ENCODE results near the gene ZBTB40. TPM values are rescaled to one million over a fixed set of nuclear protein-coding genes. Genes with fewer than 3 reads are reported as not detected.

The ZBTB40 gene
- total and polyA plus RNA-seq, 2 of the 13 experiments (the other 11 are each of a cell fraction or from before 2014, with no cell fraction given) = 8.8 to 16.5 TPM

DNA sequence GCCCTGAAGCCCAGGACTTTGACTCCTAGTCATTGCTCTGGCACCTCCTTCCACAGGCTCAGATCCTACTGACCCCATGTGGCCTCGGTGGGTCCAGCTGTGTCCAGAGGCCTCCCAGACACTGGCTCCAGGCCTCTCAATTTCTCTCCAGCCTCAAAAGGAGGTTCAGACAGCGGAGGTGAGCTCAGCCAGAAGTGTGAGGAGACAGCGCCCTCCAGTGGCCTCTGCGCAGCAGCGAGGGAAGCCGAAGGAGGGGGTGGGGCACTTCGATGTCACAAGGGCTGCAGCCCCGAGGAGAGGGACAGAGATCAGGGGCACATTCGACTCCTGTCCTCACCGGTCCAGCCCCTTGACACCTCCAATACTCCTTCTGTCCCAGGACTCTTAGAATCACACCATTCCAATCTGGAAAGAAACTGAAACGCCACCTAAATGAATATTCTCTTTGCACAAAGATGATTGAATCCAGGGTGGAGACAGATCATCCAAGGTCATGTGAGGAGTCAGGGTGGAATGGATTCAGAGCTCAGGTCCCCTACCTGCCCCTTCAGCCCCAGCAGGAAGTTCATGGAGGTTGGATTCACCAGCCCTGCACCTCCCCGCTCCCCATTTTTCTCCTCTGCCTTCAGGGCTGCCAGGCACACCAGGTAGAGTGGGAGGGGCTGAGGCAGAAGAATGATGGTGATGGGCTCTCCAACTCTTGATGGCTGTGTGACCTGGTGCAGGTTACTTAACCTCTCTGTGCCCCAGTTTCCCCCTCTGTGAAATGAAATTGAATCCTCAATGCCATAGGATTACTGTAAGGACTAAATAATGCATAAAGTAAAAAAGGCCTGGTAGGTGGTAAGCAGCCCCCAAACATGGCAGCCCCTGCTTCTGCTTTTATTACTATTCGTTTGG is 34.8 kb upstream of the ZBTB40 start (continued):
- TF ChIP-seq HDAC2 (CRISPR knock-in tag; IDR thresholded peaks at IDR 0.05) (no peak; the same call in 1 of the 2 replicates), ZSCAN25 (CRISPR knock-in tag; IDR thresholded peaks at IDR 0.05) (no peak), ZFX (CRISPR knock-in tag; IDR thresholded peaks at IDR 0.05; ENCODE audit: low read depth) (peak; percentile 45; the same call in 1 of the 2 replicates), SNRNP70 (IDR thresholded peaks at IDR 0.05; ENCODE audit: low read depth, low read length) (no peak), YY1 (IDR thresholded peaks at IDR 0.05; ENCODE audit: insufficient read depth, insufficient replicate concordance, low read depth, low read length) (peak; percentile 30), PHF8 (CRISPR knock-in tag; IDR thresholded peaks at IDR 0.05) (0 out of 2 replicates have a peak, but pooled peaks have one; percentile 28), ZFAT (CRISPR knock-in tag; conservative IDR thresholded peaks at IDR 0.05) (no peak), KDM4B (CRISPR knock-in tag; IDR thresholded peaks at IDR 0.05) (peak; percentile 81), SP140L (CRISPR knock-in tag; IDR thresholded peaks at IDR 0.05; ENCODE audit: borderline replicate concordance) (no peak; the same call in 1 of the 2 replicates), SUZ12 (IDR thresholded peaks at IDR 0.05; ENCODE audit: low read depth, low read length) (no peak)
- TF ChIP-seq, protein P1, sequence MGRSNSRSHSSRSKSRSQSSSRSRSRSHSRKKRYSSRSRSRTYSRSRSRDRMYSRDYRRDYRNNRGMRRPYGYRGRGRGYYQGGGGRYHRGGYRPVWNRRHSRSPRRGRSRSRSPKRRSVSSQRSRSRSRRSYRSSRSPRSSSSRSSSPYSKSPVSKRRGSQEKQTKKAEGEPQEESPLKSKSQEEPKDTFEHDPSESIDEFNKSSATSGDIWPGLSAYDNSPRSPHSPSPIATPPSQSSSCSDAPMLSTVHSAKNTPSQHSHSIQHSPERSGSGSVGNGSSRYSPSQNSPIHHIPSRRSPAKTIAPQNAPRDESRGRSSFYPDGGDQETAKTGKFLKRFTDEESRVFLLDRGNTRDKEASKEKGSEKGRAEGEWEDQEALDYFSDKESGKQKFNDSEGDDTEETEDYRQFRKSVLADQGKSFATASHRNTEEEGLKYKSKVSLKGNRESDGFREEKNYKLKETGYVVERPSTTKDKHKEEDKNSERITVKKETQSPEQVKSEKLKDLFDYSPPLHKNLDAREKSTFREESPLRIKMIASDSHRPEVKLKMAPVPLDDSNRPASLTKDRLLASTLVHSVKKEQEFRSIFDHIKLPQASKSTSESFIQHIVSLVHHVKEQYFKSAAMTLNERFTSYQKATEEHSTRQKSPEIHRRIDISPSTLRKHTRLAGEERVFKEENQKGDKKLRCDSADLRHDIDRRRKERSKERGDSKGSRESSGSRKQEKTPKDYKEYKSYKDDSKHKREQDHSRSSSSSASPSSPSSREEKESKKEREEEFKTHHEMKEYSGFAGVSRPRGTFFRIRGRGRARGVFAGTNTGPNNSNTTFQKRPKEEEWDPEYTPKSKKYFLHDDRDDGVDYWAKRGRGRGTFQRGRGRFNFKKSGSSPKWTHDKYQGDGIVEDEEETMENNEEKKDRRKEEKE (IDR thresholded peaks at IDR 0.05) = no peak
- TF ChIP-seq, protein P2, sequence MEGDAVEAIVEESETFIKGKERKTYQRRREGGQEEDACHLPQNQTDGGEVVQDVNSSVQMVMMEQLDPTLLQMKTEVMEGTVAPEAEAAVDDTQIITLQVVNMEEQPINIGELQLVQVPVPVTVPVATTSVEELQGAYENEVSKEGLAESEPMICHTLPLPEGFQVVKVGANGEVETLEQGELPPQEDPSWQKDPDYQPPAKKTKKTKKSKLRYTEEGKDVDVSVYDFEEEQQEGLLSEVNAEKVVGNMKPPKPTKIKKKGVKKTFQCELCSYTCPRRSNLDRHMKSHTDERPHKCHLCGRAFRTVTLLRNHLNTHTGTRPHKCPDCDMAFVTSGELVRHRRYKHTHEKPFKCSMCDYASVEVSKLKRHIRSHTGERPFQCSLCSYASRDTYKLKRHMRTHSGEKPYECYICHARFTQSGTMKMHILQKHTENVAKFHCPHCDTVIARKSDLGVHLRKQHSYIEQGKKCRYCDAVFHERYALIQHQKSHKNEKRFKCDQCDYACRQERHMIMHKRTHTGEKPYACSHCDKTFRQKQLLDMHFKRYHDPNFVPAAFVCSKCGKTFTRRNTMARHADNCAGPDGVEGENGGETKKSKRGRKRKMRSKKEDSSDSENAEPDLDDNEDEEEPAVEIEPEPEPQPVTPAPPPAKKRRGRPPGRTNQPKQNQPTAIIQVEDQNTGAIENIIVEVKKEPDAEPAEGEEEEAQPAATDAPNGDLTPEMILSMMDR (CRISPR knock-in tag; IDR thresholded peaks at IDR 0.05) = peak; percentile 98
- TF ChIP-seq, protein P3, sequence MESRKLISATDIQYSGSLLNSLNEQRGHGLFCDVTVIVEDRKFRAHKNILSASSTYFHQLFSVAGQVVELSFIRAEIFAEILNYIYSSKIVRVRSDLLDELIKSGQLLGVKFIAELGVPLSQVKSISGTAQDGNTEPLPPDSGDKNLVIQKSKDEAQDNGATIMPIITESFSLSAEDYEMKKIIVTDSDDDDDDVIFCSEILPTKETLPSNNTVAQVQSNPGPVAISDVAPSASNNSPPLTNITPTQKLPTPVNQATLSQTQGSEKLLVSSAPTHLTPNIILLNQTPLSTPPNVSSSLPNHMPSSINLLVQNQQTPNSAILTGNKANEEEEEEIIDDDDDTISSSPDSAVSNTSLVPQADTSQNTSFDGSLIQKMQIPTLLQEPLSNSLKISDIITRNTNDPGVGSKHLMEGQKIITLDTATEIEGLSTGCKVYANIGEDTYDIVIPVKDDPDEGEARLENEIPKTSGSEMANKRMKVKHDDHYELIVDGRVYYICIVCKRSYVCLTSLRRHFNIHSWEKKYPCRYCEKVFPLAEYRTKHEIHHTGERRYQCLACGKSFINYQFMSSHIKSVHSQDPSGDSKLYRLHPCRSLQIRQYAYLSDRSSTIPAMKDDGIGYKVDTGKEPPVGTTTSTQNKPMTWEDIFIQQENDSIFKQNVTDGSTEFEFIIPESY (CRISPR knock-in tag; IDR thresholded peaks at IDR 0.05) = peak; percentile 30; the same call in 1 of the 2 replicates
- TF ChIP-seq, protein P4, sequence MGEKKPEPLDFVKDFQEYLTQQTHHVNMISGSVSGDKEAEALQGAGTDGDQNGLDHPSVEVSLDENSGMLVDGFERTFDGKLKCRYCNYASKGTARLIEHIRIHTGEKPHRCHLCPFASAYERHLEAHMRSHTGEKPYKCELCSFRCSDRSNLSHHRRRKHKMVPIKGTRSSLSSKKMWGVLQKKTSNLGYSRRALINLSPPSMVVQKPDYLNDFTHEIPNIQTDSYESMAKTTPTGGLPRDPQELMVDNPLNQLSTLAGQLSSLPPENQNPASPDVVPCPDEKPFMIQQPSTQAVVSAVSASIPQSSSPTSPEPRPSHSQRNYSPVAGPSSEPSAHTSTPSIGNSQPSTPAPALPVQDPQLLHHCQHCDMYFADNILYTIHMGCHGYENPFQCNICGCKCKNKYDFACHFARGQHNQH (CRISPR knock-in tag; IDR thresholded peaks at IDR 0.05) = peak; percentile 25; the same call in 1 of the 2 replicates
- TF ChIP-seq, protein P5, sequence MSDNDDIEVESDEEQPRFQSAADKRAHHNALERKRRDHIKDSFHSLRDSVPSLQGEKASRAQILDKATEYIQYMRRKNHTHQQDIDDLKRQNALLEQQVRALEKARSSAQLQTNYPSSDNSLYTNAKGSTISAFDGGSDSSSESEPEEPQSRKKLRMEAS (IDR thresholded peaks at IDR 0.05) = 0 out of 2 replicates have a peak, but pooled peaks have one; percentile 26
- TF ChIP-seq, protein P6, sequence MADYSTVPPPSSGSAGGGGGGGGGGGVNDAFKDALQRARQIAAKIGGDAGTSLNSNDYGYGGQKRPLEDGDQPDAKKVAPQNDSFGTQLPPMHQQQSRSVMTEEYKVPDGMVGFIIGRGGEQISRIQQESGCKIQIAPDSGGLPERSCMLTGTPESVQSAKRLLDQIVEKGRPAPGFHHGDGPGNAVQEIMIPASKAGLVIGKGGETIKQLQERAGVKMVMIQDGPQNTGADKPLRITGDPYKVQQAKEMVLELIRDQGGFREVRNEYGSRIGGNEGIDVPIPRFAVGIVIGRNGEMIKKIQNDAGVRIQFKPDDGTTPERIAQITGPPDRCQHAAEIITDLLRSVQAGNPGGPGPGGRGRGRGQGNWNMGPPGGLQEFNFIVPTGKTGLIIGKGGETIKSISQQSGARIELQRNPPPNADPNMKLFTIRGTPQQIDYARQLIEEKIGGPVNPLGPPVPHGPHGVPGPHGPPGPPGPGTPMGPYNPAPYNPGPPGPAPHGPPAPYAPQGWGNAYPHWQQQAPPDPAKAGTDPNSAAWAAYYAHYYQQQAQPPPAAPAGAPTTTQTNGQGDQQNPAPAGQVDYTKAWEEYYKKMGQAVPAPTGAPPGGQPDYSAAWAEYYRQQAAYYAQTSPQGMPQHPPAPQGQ (CRISPR knock-in tag; IDR thresholded peaks at IDR 0.05; ENCODE audit: borderline replicate concordance) = no peak

All from HepG2 (cell line).